Measurements from ENCODE around the gene AIF1. TPM values are rescaled to one million over a fixed set of nuclear protein-coding genes. Genes with fewer than 3 reads are reported as not detected.
A peak's percentile ranks its signal among the peaks of the same experiment; 100 is the strongest.

Gene AIF1
- total and polyA plus RNA-seq, 7 experiments from 2014 or later = 33.1 to 182 (median 71.0) TPM

- Mint-ChIP-seq H3K27ac (peak overlapping the region; percentile 94 to 100 (median 97)), H3K27me3 (peaks cover 0 to 3% (median 0%) of the 10 kb centered on the region in 5 donors), H3K4me3 (peak overlapping the region; percentile 88 to 100 (median 99)), H3K9me3 (no peaks in the 10 kb centered on the region), H3K36me3 (peaks cover 11 to 66% (median 16%) of the 10 kb centered on the region in 5 donors), H3K4me1 (peaks cover 46 to 80% (median 67%) of the 10 kb centered on the region in 7 donors)
- peak in 1 of 9 donors; percentile 47 for DNase-seq
- intact Hi-C loops (cut with micrococcal nuclease) = loop anchor here (1.0 to 5.0 kb wide), 7 partner anchors 7 to 158 kb away; partner anchors contain the start of genes CLIC1 (in 1 of the 2) and LTA (in 1 of the 2)
- Histone ChIP-seq H3K36me3 (ENCODE audit: control insufficient read depth in 2 of 3, insufficient read depth in 3 of 3, low read length in 3 of 3) (peaks cover 4 to 20% (median 5%) of the 10 kb centered on the region in 3 experiments), H3K27ac (ENCODE audit: low read depth, low read length) (peak overlapping the region; percentile 97), H3K27me3 (ENCODE audit: control insufficient read depth in 2 of 2, insufficient read depth in 2 of 2, low read length in 2 of 2) (no peaks in the 10 kb centered on the region), H3K9me3 (ENCODE audit: control insufficient read depth in 2 of 3, low read length in 3 of 3) (no peaks in the 10 kb centered on the region), H3K4me1 (ENCODE audit: control insufficient read depth in 2 of 2, insufficient read depth in 2 of 2, low read length in 2 of 2) (peaks cover 50 to 54% of the 10 kb centered on the region in 2 donors), H3K4me3 (ENCODE audit: low read length) (peak overlapping the region; percentile 97)
- CTCF ChIA-PET = interaction anchor here (0.6 to 18.2 kb wide), 11 partner anchors 9 to 251 kb away, joined by 3 to 687 read pairs (median 6); partner anchors contain the start of genes ATP6V1G2, DDX39B, NCR3 and NFKBIL1
- POLR2A ChIA-PET = interaction anchor here (0.6 to 66.4 kb wide), 13 partner anchors 16 to 1236 kb away, joined by 3 to 3078 read pairs (median 4); partner anchors contain the start of genes AIF1, ATP6V1G2, C6orf47 and DDX39B
- no peak for ATAC-seq
Observed at GRCh38 chr6:31579546-31580437, 35.2 kb upstream of the AIF1 start.

- peak overlapping the region; percentile 97 for H3K4me3 ChIP-seq (ENCODE audit: low read length)
- DNase-seq = no peak
- H3K36me3 ChIP-seq (ENCODE audit: control insufficient read depth in 2 of 3, insufficient read depth in 3 of 3, low read length in 3 of 3) = peaks cover 4 to 20% (median 5%) of the 10 kb centered on the region in 3 experiments
- Mint-ChIP-seq H3K9me3 (no peaks in the 10 kb centered on the region), H3K27me3 (peaks cover 0 to 2% (median 0%) of the 10 kb centered on the region in 5 donors), H3K4me3 (peak overlapping the region; percentile 88 to 100 (median 99)), H3K36me3 (peaks cover 11 to 65% (median 16%) of the 10 kb centered on the region in 5 donors), H3K4me1 (peaks cover 47 to 80% (median 63%) of the 10 kb centered on the region in 7 donors), H3K27ac (peak overlapping the region; percentile 94 to 100 (median 97))
- no peaks in the 10 kb centered on the region for H3K27me3 ChIP-seq (ENCODE audit: control insufficient read depth in 2 of 2, insufficient read depth in 2 of 2, low read length in 2 of 2)
- peak overlapping the region; percentile 97 for H3K27ac ChIP-seq (ENCODE audit: low read depth, low read length)
- POLR2A ChIA-PET = interaction anchor here (0.6 to 66.4 kb wide), 11 partner anchors 15 to 1390 kb away, joined by 3 to 3078 read pairs (median 5); partner anchors contain the start of genes AIF1, ATP6V1G2, C6orf47 and DDX39B
- H3K9me3 ChIP-seq (ENCODE audit: control insufficient read depth in 2 of 3, low read length in 3 of 3) = no peaks in the 10 kb centered on the region
- peaks cover 50 to 55% of the 10 kb centered on the region in 2 donors for H3K4me1 ChIP-seq (ENCODE audit: control insufficient read depth in 2 of 2, insufficient read depth in 2 of 2, low read length in 2 of 2)
- CTCF ChIA-PET = interaction anchor here (0.6 to 18.2 kb wide), 12 partner anchors 10 to 250 kb away, joined by 3 to 687 read pairs (median 6); partner anchors contain the start of genes ATP6V1G2, DDX39B, NCR3 and NFKBIL1
- no peak for ATAC-seq
- intact Hi-C loops (cut with micrococcal nuclease) = loop anchor here in 1 of 2 donors (1.0 to 2.0 kb wide), 6 partner anchors 8 to 88 kb away; partner anchors contain the start of gene LTA
Observed at GRCh38 chr6:31580438-31580740, 34.6 kb upstream of the AIF1 start.

- POLR2A ChIA-PET = interaction anchor here (0.6 to 66.4 kb wide), 15 partner anchors 15 to 1390 kb away, joined by 3 to 3078 read pairs (median 4); partner anchors contain the start of genes AIF1, ATP6V1G2, BAG6 and C6orf47
- peak; percentile 87 for ATAC-seq
- Mint-ChIP-seq H3K27ac (peak overlapping the region; percentile 94 to 100 (median 97)), H3K4me3 (peak overlapping the region; percentile 88 to 100 (median 99)), H3K36me3 (peaks cover 11 to 59% (median 16%) of the 10 kb centered on the region in 5 donors), H3K9me3 (peaks cover 0 to 5% (median 0%) of the 10 kb centered on the region in 11 donors), H3K27me3 (no peaks in the 10 kb centered on the region), H3K4me1 (peaks cover 47 to 80% (median 63%) of the 10 kb centered on the region in 7 donors)
- intact Hi-C loops (cut with micrococcal nuclease) = loop anchor here in 1 of 2 donors (1.0 to 2.0 kb wide), 7 partner anchors 9 to 88 kb away; partner anchors contain the start of genes LTA and NFKBIL1
- H3K36me3 ChIP-seq (ENCODE audit: control insufficient read depth in 2 of 3, insufficient read depth in 3 of 3, low read length in 3 of 3) = peaks cover 4 to 20% (median 5%) of the 10 kb centered on the region in 3 experiments
- H3K4me3 ChIP-seq (ENCODE audit: low read length) = peak overlapping the region; percentile 97
- H3K27me3 ChIP-seq (ENCODE audit: control insufficient read depth in 2 of 2, insufficient read depth in 2 of 2, low read length in 2 of 2) = no peaks in the 10 kb centered on the region
- CTCF ChIA-PET = interaction anchor here (0.6 to 18.2 kb wide), 12 partner anchors 10 to 250 kb away, joined by 3 to 687 read pairs (median 8); partner anchors contain the start of genes ATP6V1G2, DDX39B, NCR3 and NFKBIL1
- DNase-seq = peak; percentile 79 to 96 (median 88)
- H3K27ac ChIP-seq (ENCODE audit: low read depth, low read length) = peak overlapping the region; percentile 97
- H3K9me3 ChIP-seq (ENCODE audit: control insufficient read depth in 2 of 3, low read length in 3 of 3) = no peaks in the 10 kb centered on the region
- peaks cover 54 to 60% of the 10 kb centered on the region in 2 donors for H3K4me1 ChIP-seq (ENCODE audit: control insufficient read depth in 2 of 2, insufficient read depth in 2 of 2, low read length in 2 of 2)
Observed at GRCh38 chr6:31580807-31581433, 34.1 kb upstream of the AIF1 start.

GRCh38 chr6:31581434-31582229 lies 33.4 kb upstream of the AIF1 start:
- ChIA-PET CTCF (interaction anchor here (0.9 to 18.2 kb wide), 13 partner anchors 6 to 88 kb away, joined by 3 to 687 read pairs (median 9); partner anchors contain the start of genes ATP6V1G2, DDX39B, NCR3 and NFKBIL1), POLR2A (interaction anchor here (0.6 to 66.4 kb wide), 18 partner anchors 14 to 1690 kb away, joined by 3 to 3078 read pairs (median 4); partner anchors contain the start of genes AIF1, APOM, ATP6V1G2 and BAG6)
- H3K4me3 Mint-ChIP-seq = peak overlapping the region; percentile 88 to 100 (median 99)
- H3K9me3 Mint-ChIP-seq = peaks cover 0 to 5% (median 0%) of the 10 kb centered on the region in 11 donors
- DNase-seq = peak in 1 of 9 donors; percentile 32
- H3K4me1 ChIP-seq (ENCODE audit: control insufficient read depth in 2 of 2, insufficient read depth in 2 of 2, low read length in 2 of 2) = peaks cover 61 to 68% of the 10 kb centered on the region in 2 donors
- ATAC-seq = no peak
- peaks cover 43 to 80% (median 65%) of the 10 kb centered on the region in 7 donors for H3K4me1 Mint-ChIP-seq
- intact Hi-C loops (cut with micrococcal nuclease) = loop anchor here (1.0 to 2.0 kb wide), 7 partner anchors 9 to 89 kb away; partner anchors contain the start of genes NFKBIL1 (in 2 of the 2), LTA (in 1 of the 2), NCR3 (in 1 of the 2) and PRRC2A (in 1 of the 2)
- peak overlapping the region; percentile 94 to 100 (median 97) for H3K27ac Mint-ChIP-seq
- H3K27me3 Mint-ChIP-seq = no peaks in the 10 kb centered on the region
- no peaks in the 10 kb centered on the region for H3K9me3 ChIP-seq (ENCODE audit: control insufficient read depth in 2 of 3, low read length in 3 of 3)
- H3K27ac ChIP-seq (ENCODE audit: low read depth, low read length) = peak overlapping the region; percentile 97
- peaks cover 4 to 20% (median 5%) of the 10 kb centered on the region in 3 experiments for H3K36me3 ChIP-seq (ENCODE audit: control insufficient read depth in 2 of 3, insufficient read depth in 3 of 3, low read length in 3 of 3)
- H3K4me3 ChIP-seq (ENCODE audit: low read length) = peak overlapping the region; percentile 97
- H3K27me3 ChIP-seq (ENCODE audit: control insufficient read depth in 2 of 2, insufficient read depth in 2 of 2, low read length in 2 of 2) = no peaks in the 10 kb centered on the region
- H3K36me3 Mint-ChIP-seq = peaks cover 11 to 52% (median 16%) of the 10 kb centered on the region in 5 donors

DNA sequence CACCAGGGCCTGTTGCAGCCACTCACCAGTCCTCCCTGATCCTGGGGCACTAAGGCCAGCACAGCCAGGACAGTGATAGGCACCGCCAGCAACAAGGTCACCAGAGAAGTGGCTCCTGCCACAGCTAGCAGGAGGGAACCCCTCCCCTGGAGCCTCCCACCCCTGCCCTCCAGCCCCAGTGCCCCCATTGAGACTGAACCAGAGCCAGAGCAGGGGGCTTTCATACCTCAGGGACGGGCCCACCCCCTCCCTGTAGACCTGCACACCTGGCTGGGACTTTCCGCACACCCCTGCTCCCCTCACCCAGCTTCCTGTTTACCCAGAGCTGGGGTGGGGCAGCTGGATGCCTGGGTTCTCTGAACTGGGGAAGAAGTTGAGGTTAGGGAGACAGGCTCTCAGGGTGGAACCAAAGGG lies 32.8 kb upstream of the AIF1 start, which contains the start of gene LTB:
Gene LTB, minus strand, starts transcription at position 195 of the 414 bp plus-strand sequence. Its CDS starts 7 bp downstream, at position 188.
- peak; percentile 31 to 87 (median 81) for DNase-seq
- Mint-ChIP-seq H3K4me1 (peaks cover 43 to 80% (median 65%) of the 10 kb centered on the region in 7 donors), H3K9me3 (peaks cover 0 to 5% (median 0%) of the 10 kb centered on the region in 11 donors), H3K36me3 (peaks cover 11 to 51% (median 16%) of the 10 kb centered on the region in 5 donors), H3K4me3 (peak within 1 kb of the TSS; percentile 88 to 100 (median 99)), H3K27ac (peak within 1 kb of the TSS; percentile 94 to 100 (median 97)), H3K27me3 (no peaks in the 10 kb centered on the region)
- peak; percentile 74 for ATAC-seq
- Histone ChIP-seq H3K36me3 (ENCODE audit: control insufficient read depth in 2 of 3, insufficient read depth in 3 of 3, low read length in 3 of 3) (peaks cover 3 to 18% (median 4%) of the 10 kb centered on the region in 3 experiments), H3K4me3 (ENCODE audit: low read length) (peak within 1 kb of the TSS; percentile 97), H3K27ac (ENCODE audit: low read depth, low read length) (peak within 1 kb of the TSS; percentile 97), H3K4me1 (ENCODE audit: control insufficient read depth in 2 of 2, insufficient read depth in 2 of 2, low read length in 2 of 2) (peaks cover 63 to 72% of the 10 kb centered on the region in 2 donors), H3K27me3 (ENCODE audit: control insufficient read depth in 2 of 2, insufficient read depth in 2 of 2, low read length in 2 of 2) (no peaks in the 10 kb centered on the region), H3K9me3 (ENCODE audit: control insufficient read depth in 2 of 3, low read length in 3 of 3) (no peaks in the 10 kb centered on the region)
- intact Hi-C loops (cut with micrococcal nuclease) = loop anchor here (1.0 kb wide), 5 partner anchors 10 to 38 kb away; partner anchors contain the start of genes LTA (in 1 of the 2), NCR3 (in 1 of the 2), NFKBIL1 (in 1 of the 2) and PRRC2A (in 1 of the 2)
- ChIA-PET CTCF (interaction anchor here (0.6 to 18.2 kb wide), 11 partner anchors 7 to 248 kb away, joined by 3 to 687 read pairs (median 14); partner anchors contain the start of genes ATP6V1G2, NCR3, NFKBIL1 and TNF), POLR2A (interaction anchor here (0.6 to 66.4 kb wide), 24 partner anchors 14 to 1762 kb away, joined by 3 to 3078 read pairs (median 4); partner anchors contain the start of genes ABHD16A, AIF1, APOM and ATP6V1G2)

Measured in naive thymus-derived CD4-positive, alpha-beta T cell (primary cell).